ENCODE data around the gene TUBE1. TPM values are rescaled to one million over a fixed set of nuclear protein-coding genes. Genes with fewer than 3 reads are reported as not detected.

TUBE1 gene
- total RNA-seq, 3 donors from 2014 or later = 27.7 to 72.4 (median 48.2) TPM

DNA sequence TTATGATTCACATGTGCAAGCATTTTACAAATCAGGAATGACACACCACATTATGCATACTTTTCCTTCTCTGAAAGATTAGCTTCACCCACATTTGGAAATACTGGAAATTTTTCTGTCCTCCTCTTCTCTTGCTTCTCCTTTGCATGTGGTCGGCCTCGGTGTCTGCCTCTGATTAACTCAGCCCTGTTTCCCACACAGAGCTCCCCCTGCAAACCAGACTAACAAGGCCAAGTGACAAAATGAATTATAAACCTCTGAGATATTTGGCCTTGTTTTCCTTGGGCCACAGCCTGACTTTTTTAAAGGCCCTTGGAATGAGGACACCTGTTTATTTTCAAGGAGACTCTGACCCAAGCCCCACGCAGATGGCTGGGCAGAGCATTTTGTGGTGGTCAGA lies 42.4 kb downstream of the TUBE1 start:
- TF ChIP-seq POLR2A (IDR thresholded peaks at IDR 0.05) = no peak
- TF ChIP-seq, protein P1, sequence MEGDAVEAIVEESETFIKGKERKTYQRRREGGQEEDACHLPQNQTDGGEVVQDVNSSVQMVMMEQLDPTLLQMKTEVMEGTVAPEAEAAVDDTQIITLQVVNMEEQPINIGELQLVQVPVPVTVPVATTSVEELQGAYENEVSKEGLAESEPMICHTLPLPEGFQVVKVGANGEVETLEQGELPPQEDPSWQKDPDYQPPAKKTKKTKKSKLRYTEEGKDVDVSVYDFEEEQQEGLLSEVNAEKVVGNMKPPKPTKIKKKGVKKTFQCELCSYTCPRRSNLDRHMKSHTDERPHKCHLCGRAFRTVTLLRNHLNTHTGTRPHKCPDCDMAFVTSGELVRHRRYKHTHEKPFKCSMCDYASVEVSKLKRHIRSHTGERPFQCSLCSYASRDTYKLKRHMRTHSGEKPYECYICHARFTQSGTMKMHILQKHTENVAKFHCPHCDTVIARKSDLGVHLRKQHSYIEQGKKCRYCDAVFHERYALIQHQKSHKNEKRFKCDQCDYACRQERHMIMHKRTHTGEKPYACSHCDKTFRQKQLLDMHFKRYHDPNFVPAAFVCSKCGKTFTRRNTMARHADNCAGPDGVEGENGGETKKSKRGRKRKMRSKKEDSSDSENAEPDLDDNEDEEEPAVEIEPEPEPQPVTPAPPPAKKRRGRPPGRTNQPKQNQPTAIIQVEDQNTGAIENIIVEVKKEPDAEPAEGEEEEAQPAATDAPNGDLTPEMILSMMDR (IDR thresholded peaks at IDR 0.05) = no peak
- TF ChIP-seq POLR2AphosphoS5 (IDR thresholded peaks at IDR 0.05) = no peak
- Histone ChIP-seq H3K9me3 (no peaks in the 10 kb centered on the region), H3K27me3 (no peaks in the 10 kb centered on the region), H3K36me3 (no peaks in the 10 kb centered on the region), H3K27ac (no peak overlapping the region), H3K4me3 (no peak overlapping the region), H3K4me1 (no peaks in the 10 kb centered on the region)
- no peak for DNase-seq (ENCODE audit: low spot score in 2 of 2)
- intact Hi-C loops (cut with DNase I; ENCODE audit: low total_unique reads) = loop anchor here (1.0 kb wide), 1 partner anchor 19 kb away; no protein-coding TSS in a partner anchor

DNA sequence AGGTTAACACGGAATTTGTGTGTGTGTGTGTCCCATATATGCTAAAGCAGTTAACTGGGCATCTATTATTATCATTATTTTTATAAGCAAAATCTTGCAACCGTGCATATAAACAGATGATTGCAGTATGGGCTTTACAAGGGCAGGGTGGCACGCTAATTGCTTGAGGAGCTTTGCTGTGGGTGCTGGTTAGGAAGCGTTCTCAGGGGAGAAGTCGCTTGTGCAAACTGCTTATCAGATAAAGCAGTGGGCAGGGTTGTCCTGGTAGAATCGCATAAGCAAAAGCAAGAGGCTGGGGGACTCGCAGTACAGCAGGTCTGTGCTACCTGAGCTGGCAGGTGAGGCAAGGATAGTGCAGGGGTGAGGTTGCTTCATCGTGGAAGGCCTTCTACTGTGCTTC lies 43.1 kb downstream of the TUBE1 start:
- no peaks in the 10 kb centered on the region for H3K36me3 ChIP-seq
- H3K27me3 ChIP-seq = no peaks in the 10 kb centered on the region
- H3K27ac ChIP-seq = no peak overlapping the region
- intact Hi-C loops (cut with DNase I; ENCODE audit: low total_unique reads) = no loop called here
- no peak overlapping the region for H3K4me3 ChIP-seq
- DNase-seq (ENCODE audit: low spot score in 2 of 2) = no peak
- H3K9me3 ChIP-seq = no peaks in the 10 kb centered on the region
- TF ChIP-seq, protein P1 (IDR thresholded peaks at IDR 0.05) = no peak
- TF ChIP-seq POLR2AphosphoS5 (IDR thresholded peaks at IDR 0.05) (no peak), POLR2A (IDR thresholded peaks at IDR 0.05) (no peak)
- H3K4me1 ChIP-seq = no peaks in the 10 kb centered on the region

DNA sequence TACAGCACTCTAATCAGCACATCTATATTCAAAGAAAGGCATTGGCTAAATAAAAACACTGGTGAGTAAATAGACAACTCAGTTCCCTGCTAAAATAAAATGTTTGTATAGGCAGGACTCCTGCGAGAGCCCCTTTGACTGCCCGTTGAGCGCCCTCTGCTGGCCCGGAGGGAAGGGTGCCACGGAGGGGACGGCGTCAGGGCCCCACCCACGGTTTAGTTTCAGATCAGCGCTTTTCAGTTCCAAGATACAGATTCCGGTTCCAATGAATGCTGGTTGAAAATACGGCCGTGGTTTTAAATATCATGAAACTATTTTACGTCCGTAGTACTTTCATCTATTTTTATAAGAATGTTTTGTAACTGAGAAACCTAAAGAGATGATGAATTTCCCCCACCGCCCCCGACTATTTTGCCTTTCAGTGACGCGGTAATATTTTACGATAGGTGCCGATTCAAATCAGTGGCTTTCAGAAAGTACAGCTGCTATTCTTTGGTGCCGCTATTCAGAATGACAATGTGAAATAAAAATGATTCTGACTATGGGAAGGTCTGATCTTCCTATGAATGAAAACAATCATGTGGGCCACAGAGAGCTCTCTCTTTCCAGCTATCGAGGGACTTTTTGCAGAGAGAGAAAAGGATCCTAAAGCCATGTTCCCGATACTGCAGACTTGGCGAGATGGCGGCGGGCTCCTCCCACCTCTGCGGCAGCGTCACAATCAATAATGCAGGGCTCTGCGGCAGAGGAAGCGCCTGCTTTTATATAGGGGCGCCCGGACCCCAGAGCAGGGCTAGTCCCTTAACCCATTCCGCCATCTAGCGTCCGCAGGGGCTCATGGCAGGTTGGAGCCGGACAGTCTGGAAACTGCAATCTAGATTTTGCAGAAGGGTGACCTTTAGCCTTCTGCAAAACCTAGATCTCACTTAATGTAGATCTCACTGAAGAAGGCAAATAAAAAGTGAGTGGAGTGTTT lies 44.0 kb downstream of the TUBE1 start:
- peak; percentile 64 to 78 for DNase-seq (ENCODE audit: low spot score in 2 of 2)
- Histone ChIP-seq H3K27me3 (no peaks in the 10 kb centered on the region), H3K4me1 (no peaks in the 10 kb centered on the region), H3K27ac (peak overlapping the region; percentile 62 to 71), H3K9me3 (no peaks in the 10 kb centered on the region), H3K36me3 (no peaks in the 10 kb centered on the region), H3K4me3 (peak overlapping the region; percentile 52 to 64 (median 61))
- intact Hi-C loops (cut with DNase I; ENCODE audit: low total_unique reads) = no loop called here
- peak; percentile 23 to 56 (median 35) for TF ChIP-seq POLR2AphosphoS5 (IDR thresholded peaks at IDR 0.05)
- TF ChIP-seq, protein P1 (IDR thresholded peaks at IDR 0.05) = peak; percentile 84 to 93 (median 93)
- no peak for TF ChIP-seq POLR2A (IDR thresholded peaks at IDR 0.05)

DNA sequence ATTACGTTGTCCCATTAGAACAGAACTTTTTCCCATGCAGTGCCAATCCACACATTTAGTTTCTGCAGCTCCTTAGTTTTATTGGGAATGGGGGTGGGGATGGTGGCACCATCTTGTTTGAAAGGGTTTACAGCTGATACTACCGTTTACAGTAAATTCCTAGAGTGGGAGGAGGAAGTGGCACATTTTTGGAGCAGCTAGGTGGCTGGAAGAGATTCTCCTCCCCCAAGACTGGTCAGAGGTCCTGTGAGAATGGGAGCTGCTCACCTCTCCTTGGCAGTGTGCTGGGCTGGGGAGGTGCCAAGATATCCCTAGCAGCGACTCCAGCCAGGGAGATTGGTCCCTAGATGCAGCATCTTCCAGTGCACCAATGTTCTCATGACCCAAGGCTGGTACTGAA lies 45.7 kb downstream of the TUBE1 start:
- Histone ChIP-seq H3K27me3 (no peaks in the 10 kb centered on the region), H3K9me3 (no peaks in the 10 kb centered on the region), H3K27ac (no peak overlapping the region), H3K36me3 (no peaks in the 10 kb centered on the region), H3K4me1 (peaks cover 0 to 4% of the 10 kb centered on the region in 2 donors), H3K4me3 (no peak overlapping the region)
- intact Hi-C loops (cut with DNase I; ENCODE audit: low total_unique reads) = no loop called here
- no peak for TF ChIP-seq POLR2AphosphoS5 (IDR thresholded peaks at IDR 0.05)
- TF ChIP-seq POLR2A (IDR thresholded peaks at IDR 0.05) = no peak
- TF ChIP-seq, protein P1 (IDR thresholded peaks at IDR 0.05) = no peak
- DNase-seq (ENCODE audit: low spot score in 2 of 2) = no peak

DNA sequence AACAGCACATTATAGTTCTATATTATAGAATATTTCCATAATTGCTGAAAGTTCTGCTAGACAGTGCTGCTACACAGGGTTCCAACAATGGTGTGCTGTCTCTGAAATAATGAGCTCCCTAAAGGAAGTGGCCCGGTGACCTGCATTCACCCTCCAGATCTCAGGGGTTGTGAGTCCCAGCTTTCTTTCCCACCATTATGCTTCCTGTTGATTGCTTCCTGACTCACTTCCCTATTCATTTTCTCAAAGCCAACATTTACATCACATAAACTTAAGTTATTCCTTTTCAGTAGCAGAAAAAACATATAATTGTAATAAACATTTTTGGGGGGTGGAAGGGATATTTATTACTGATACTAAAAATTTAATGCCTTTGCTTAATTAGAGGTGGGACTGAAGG lies 46.3 kb downstream of the TUBE1 start:
- DNase-seq (ENCODE audit: low spot score in 2 of 2) = no peak
- no peaks in the 10 kb centered on the region for H3K9me3 ChIP-seq
- TF ChIP-seq, protein P1 (IDR thresholded peaks at IDR 0.05) = no peak
- TF ChIP-seq POLR2A (IDR thresholded peaks at IDR 0.05) (no peak), POLR2AphosphoS5 (IDR thresholded peaks at IDR 0.05) (no peak)
- H3K4me1 ChIP-seq = peaks cover 0 to 4% of the 10 kb centered on the region in 2 donors
- intact Hi-C loops (cut with DNase I; ENCODE audit: low total_unique reads) = no loop called here
- H3K4me3 ChIP-seq = no peak overlapping the region
- no peak overlapping the region for H3K27ac ChIP-seq
- no peaks in the 10 kb centered on the region for H3K27me3 ChIP-seq
- H3K36me3 ChIP-seq = no peaks in the 10 kb centered on the region

Data from breast epithelium (tissue), 4 donors.